ENCODE measurements around the gene GADD45G.

Gene GADD45G

DNA sequence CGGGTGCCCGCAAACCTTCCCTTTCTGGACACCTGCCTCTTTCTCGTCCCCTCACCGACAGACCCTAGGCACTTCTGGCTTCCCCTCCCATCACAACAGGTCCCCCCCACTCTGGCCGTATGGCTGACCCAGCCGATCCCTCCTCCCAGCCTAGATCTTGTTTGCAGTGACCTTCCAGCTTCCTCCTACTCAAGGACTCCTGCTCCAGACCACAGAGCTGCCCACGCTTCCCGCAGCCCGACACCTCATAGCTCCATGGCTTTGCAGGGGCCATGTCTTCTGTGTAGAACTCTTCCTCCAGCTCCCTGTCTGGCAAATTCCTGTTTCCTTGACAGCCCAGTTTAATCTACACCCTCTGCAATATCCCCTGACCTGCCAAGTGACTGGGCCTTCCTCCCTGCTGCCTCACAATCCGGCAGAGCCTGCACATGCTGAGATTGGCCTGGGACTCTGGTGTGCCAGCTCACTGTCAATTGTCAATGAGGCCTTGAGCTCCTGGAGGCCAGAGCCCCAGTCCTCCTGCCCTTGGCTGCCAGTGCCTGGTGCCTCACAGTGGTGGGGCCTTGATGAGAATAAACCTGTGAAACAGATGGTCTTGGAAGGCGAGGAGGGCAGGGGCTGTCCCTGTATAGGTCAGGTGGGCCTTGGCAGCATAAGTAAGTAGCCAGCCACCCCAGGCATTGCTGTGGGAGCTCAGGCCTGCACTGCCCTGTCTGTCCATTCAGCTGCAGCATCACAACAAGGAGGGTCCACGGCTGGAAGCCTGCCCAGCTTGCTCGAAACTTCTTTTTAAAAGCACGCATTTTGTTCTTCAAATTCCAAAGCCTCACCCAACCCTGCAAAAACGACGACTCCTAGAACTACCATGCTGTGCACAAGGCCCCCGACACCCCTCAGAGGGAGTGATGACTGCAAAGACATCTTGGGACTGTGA, 50.5 kb downstream of the GADD45G start:
- DNase-seq (ENCODE audit: low read depth, low spot score) = no peak
- in situ Hi-C loops (cut with HindIII; ENCODE audit: low sequenced_read_pairs) = no loop called here
- H3K4me3 ChIP-seq (ENCODE audit: low read depth, low read length) = no peak overlapping the region
- TF ChIP-seq, protein P1, sequence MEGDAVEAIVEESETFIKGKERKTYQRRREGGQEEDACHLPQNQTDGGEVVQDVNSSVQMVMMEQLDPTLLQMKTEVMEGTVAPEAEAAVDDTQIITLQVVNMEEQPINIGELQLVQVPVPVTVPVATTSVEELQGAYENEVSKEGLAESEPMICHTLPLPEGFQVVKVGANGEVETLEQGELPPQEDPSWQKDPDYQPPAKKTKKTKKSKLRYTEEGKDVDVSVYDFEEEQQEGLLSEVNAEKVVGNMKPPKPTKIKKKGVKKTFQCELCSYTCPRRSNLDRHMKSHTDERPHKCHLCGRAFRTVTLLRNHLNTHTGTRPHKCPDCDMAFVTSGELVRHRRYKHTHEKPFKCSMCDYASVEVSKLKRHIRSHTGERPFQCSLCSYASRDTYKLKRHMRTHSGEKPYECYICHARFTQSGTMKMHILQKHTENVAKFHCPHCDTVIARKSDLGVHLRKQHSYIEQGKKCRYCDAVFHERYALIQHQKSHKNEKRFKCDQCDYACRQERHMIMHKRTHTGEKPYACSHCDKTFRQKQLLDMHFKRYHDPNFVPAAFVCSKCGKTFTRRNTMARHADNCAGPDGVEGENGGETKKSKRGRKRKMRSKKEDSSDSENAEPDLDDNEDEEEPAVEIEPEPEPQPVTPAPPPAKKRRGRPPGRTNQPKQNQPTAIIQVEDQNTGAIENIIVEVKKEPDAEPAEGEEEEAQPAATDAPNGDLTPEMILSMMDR (IDR thresholded peaks at IDR 0.05; ENCODE audit: low read depth, low read length) = no peak
